ENCODE data around the gene SPINK2. TPM values are rescaled to one million over a fixed set of nuclear protein-coding genes. Genes with fewer than 3 reads are reported as not detected.
A peak's percentile ranks its signal among the peaks of the same experiment; 100 is the strongest.

The SPINK2 gene
- polyA plus RNA-seq, 3 donors = not detected

DNA sequence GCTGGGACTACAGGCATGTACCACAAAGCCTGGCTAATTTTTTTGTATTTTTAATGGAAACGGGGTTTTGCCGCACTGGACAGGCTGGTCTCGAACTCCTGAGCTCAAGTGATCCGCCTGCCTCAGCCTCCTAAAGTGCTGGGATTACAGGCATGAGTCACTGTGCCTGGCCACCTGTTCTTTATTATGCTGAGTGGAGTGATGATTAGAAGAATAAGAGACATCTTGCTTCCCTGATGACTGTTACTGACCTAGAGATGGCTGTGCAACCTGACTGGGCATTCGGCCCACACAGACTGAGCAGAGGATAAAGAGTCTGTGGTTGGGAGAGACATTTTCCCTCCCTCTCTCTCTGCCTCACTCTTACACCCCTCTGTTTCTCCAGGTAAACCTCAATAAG, 56.7 kb downstream of the SPINK2 start:
- Histone ChIP-seq H2AFZ (ENCODE audit: insufficient read depth, low read depth, low read length, poor library complexity, severe bottlenecking) (peak overlapping the region; percentile 10), H3K36me3 (replicated peaks in 1 of 2; ENCODE audit: control insufficient read depth in 1 of 2, insufficient read depth in 2 of 2, low read length in 2 of 2) (no peaks in the 10 kb centered on the region), H3K4me2 (replicated peaks; ENCODE audit: extremely low read depth, low read length, poor library complexity, severe bottlenecking) (peak overlapping the region; percentile 59), H3K9ac (ENCODE audit: insufficient read depth, low read length, poor library complexity, severe bottlenecking) (no peak overlapping the region), H3K79me2 (ENCODE audit: insufficient read depth, low read length) (no peaks in the 10 kb centered on the region), H3K9me3 (replicated peaks in 1 of 2; ENCODE audit: control insufficient read depth in 1 of 2, insufficient read depth in 1 of 2, low read length in 2 of 2) (no peaks in the 10 kb centered on the region), H3K27me3 (ENCODE audit: control insufficient read depth in 2 of 2, insufficient read depth in 2 of 2, low read length in 2 of 2) (no peaks in the 10 kb centered on the region), H3K4me1 (ENCODE audit: control insufficient read depth in 1 of 2, insufficient read depth in 2 of 2, low read length in 2 of 2) (peaks cover 24% of the 10 kb centered on the region in 2 donors), H4K20me1 (ENCODE audit: insufficient read depth, low read length) (no peaks in the 10 kb centered on the region), H3K4me3 (replicated peaks in 1 of 3; ENCODE audit: low read depth in 2 of 3, low read length in 3 of 3) (peak overlapping the region in 1 of 3 experiments; percentile 7), H3K27ac (ENCODE audit: low read depth in 1 of 2, low read length in 2 of 2) (peak overlapping the region in 1 of 2 donors; percentile 44)
- no peaks in the 10 kb centered on the region for H3K36me3 Mint-ChIP-seq
- H3K4me1 Mint-ChIP-seq = peaks cover 39% of the 10 kb centered on the region
- H3K27ac Mint-ChIP-seq = peak overlapping the region in 5 of 7 donors; percentile 10 to 85 (median 70)
- intact Hi-C loops (cut with micrococcal nuclease) = no loop called here
- 89% methylated on average over 4 of the region's 5 CpGs for WGBS (ENCODE audit: insufficient coverage)
- H3K9me3 Mint-ChIP-seq = peaks cover 0 to 2% (median 0%) of the 10 kb centered on the region in 7 donors
- no peak for DNase-seq
- TF ChIP-seq, protein P1, sequence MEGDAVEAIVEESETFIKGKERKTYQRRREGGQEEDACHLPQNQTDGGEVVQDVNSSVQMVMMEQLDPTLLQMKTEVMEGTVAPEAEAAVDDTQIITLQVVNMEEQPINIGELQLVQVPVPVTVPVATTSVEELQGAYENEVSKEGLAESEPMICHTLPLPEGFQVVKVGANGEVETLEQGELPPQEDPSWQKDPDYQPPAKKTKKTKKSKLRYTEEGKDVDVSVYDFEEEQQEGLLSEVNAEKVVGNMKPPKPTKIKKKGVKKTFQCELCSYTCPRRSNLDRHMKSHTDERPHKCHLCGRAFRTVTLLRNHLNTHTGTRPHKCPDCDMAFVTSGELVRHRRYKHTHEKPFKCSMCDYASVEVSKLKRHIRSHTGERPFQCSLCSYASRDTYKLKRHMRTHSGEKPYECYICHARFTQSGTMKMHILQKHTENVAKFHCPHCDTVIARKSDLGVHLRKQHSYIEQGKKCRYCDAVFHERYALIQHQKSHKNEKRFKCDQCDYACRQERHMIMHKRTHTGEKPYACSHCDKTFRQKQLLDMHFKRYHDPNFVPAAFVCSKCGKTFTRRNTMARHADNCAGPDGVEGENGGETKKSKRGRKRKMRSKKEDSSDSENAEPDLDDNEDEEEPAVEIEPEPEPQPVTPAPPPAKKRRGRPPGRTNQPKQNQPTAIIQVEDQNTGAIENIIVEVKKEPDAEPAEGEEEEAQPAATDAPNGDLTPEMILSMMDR (IDR thresholded peaks at IDR 0.05) = no peak
- peaks cover 0 to 8% (median 3%) of the 10 kb centered on the region in 3 donors for H3K27me3 Mint-ChIP-seq (ENCODE audit: low read depth in 3 of 3)
- peak overlapping the region in 1 of 2 donors; percentile 78 for H3K4me3 Mint-ChIP-seq

DNA sequence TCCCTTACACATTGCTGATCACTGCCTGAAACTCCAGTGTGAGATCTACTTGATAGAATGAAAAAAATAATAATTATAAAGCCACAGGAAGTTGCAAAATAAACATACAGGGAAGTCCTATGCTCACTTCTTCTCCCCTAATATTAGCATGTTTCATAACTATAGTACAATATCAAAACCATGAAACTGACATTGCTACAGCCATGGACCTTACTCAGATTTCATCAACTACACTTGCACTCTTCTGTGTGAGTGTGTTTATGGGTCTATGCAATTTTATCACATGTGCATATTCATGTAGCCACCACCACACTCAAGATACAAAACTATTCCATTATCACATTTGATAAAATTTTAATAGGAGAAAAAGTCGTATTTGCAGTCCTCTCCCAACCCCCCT, 57.3 kb downstream of the SPINK2 start:
- H3K9ac ChIP-seq (ENCODE audit: insufficient read depth, low read length, poor library complexity, severe bottlenecking) = no peak overlapping the region
- no peak overlapping the region for H2AFZ ChIP-seq (ENCODE audit: insufficient read depth, low read depth, low read length, poor library complexity, severe bottlenecking)
- Mint-ChIP-seq H3K4me3 (peak overlapping the region in 1 of 2 donors; percentile 78), H3K4me1 (peaks cover 42% of the 10 kb centered on the region), H3K36me3 (no peaks in the 10 kb centered on the region), H3K9me3 (peaks cover 0 to 2% (median 0%) of the 10 kb centered on the region in 7 donors), H3K27me3 (ENCODE audit: low read depth in 3 of 3) (peaks cover 0 to 8% (median 3%) of the 10 kb centered on the region in 3 donors), H3K27ac (peak overlapping the region in 6 of 7 donors; percentile 9 to 85 (median 64))
- H3K4me3 ChIP-seq (replicated peaks in 1 of 3; ENCODE audit: low read depth in 2 of 3, low read length in 3 of 3) = peak overlapping the region in 2 of 3 experiments; percentile 4 to 7
- no peaks in the 10 kb centered on the region for H4K20me1 ChIP-seq (ENCODE audit: insufficient read depth, low read length)
- no peaks in the 10 kb centered on the region for H3K79me2 ChIP-seq (ENCODE audit: insufficient read depth, low read length)
- DNase-seq = peak; percentile 29 to 55 (median 29)
- H3K27me3 ChIP-seq (ENCODE audit: control insufficient read depth in 2 of 2, insufficient read depth in 2 of 2, low read length in 2 of 2) = no peaks in the 10 kb centered on the region
- peaks cover 24 to 25% of the 10 kb centered on the region in 2 donors for H3K4me1 ChIP-seq (ENCODE audit: control insufficient read depth in 1 of 2, insufficient read depth in 2 of 2, low read length in 2 of 2)
- intact Hi-C loops (cut with micrococcal nuclease) = no loop called here
- no peaks in the 10 kb centered on the region for H3K36me3 ChIP-seq (replicated peaks in 1 of 2; ENCODE audit: control insufficient read depth in 1 of 2, insufficient read depth in 2 of 2, low read length in 2 of 2)
- peak overlapping the region in 1 of 2 donors; percentile 44 for H3K27ac ChIP-seq (ENCODE audit: low read depth in 1 of 2, low read length in 2 of 2)
- TF ChIP-seq, protein P1 (IDR thresholded peaks at IDR 0.05) = no peak
- H3K4me2 ChIP-seq (replicated peaks; ENCODE audit: extremely low read depth, low read length, poor library complexity, severe bottlenecking) = peak overlapping the region; percentile 59
- WGBS (ENCODE audit: insufficient coverage) = no CpG with 5 or more reads among the region's 1 CpG
- no peaks in the 10 kb centered on the region for H3K9me3 ChIP-seq (replicated peaks in 1 of 2; ENCODE audit: control insufficient read depth in 1 of 2, insufficient read depth in 1 of 2, low read length in 2 of 2)
